Measurements from ENCODE around the gene RABGAP1L.

GRCh38 chr1:174165471-174166137 is 6.3 kb downstream of the RABGAP1L start:
- TF ChIP-seq CTCF (conservative IDR thresholded peaks at IDR 0.05) (no peak; the same call in 1 of the 2 replicates), ZFX (IDR thresholded peaks at IDR 0.05) (no peak)

Measured in C4-2B (cell line).